ENCODE results near the gene IMMP2L. TPM values are rescaled to one million over a fixed set of nuclear protein-coding genes. Genes with fewer than 3 reads are reported as not detected.

IMMP2L gene
- total RNA-seq, 2 experiments from 2014 or later, result 15.8 to 25.8 TPM

GRCh38 chr7:111499027-111499426 lies 63.3 kb downstream of the IMMP2L start:
- CTCF ChIA-PET, result interaction anchor here (0.6 to 2.0 kb wide), 4 partner anchors 9 to 866 kb away, joined by 3 to 5 read pairs (median 3); no protein-coding TSS in a partner anchor
- H3K4me1 Mint-ChIP-seq, result peaks cover 14% of the 10 kb centered on the region
- no peak overlapping the region for H3K27ac Mint-ChIP-seq
- intact Hi-C loops (cut with DNase I, micrococcal nuclease), result no loop called here
- H3K27me3 Mint-ChIP-seq, result no peaks in the 10 kb centered on the region
- peaks cover 18% of the 10 kb centered on the region for H3K36me3 Mint-ChIP-seq (ENCODE audit: low read depth)
- peaks cover 6% of the 10 kb centered on the region for H3K9me3 Mint-ChIP-seq (ENCODE audit: low read depth)
- H3K4me3 Mint-ChIP-seq, result no peak overlapping the region
- peak; percentile 37 for DNase-seq
- peak; percentile 96 for ATAC-seq
- POLR2A ChIA-PET, result interaction anchor here (0.5 kb wide), 1 partner anchor 27 kb away, joined by 3 read pairs; no protein-coding TSS in a partner anchor

GRCh38 chr7:111498391-111499007 lies 63.8 kb downstream of the IMMP2L start:
- intact Hi-C loops (cut with DNase I, micrococcal nuclease), result no loop called here
- ATAC-seq, result no peak
- ChIA-PET POLR2A (no interaction called here), CTCF (interaction anchor here (0.6 to 2.0 kb wide), 4 partner anchors 9 to 865 kb away, joined by 3 to 5 read pairs (median 3); no protein-coding TSS in a partner anchor)
- Mint-ChIP-seq H3K27ac (no peak overlapping the region), H3K36me3 (ENCODE audit: low read depth) (peaks cover 18% of the 10 kb centered on the region), H3K4me3 (no peak overlapping the region), H3K9me3 (ENCODE audit: low read depth) (peaks cover 6% of the 10 kb centered on the region), H3K27me3 (no peaks in the 10 kb centered on the region), H3K4me1 (peaks cover 14% of the 10 kb centered on the region)
- DNase-seq, result no peak

GRCh38 chr7:111495173-111495810 lies 67.0 kb downstream of the IMMP2L start:
- peaks cover 14% of the 10 kb centered on the region for H3K4me1 Mint-ChIP-seq
- H3K4me3 Mint-ChIP-seq, result no peak overlapping the region
- POLR2A ChIA-PET, result no interaction called here
- CTCF ChIA-PET, result no interaction called here
- H3K27me3 Mint-ChIP-seq, result no peaks in the 10 kb centered on the region
- no peaks in the 10 kb centered on the region for H3K9me3 Mint-ChIP-seq (ENCODE audit: low read depth)
- intact Hi-C loops (cut with DNase I, micrococcal nuclease), result no loop called here
- ATAC-seq, result no peak
- DNase-seq, result no peak
- H3K27ac Mint-ChIP-seq, result no peak overlapping the region
- peaks cover 6% of the 10 kb centered on the region for H3K36me3 Mint-ChIP-seq (ENCODE audit: low read depth)

GRCh38 chr7:111492234-111492633 lies 70.1 kb downstream of the IMMP2L start:
- ATAC-seq (no peak), DNase-seq (no peak)
- H3K4me1 Mint-ChIP-seq, result no peaks in the 10 kb centered on the region
- H3K27me3 Mint-ChIP-seq, result no peaks in the 10 kb centered on the region
- H3K36me3 Mint-ChIP-seq (ENCODE audit: low read depth), result no peaks in the 10 kb centered on the region
- H3K9me3 Mint-ChIP-seq (ENCODE audit: low read depth), result no peaks in the 10 kb centered on the region
- intact Hi-C loops (cut with DNase I, micrococcal nuclease), result no loop called here
- ChIA-PET POLR2A (no interaction called here), CTCF (interaction anchor here (0.7 kb wide), 1 partner anchor 1272 kb away, joined by 3 read pairs; no protein-coding TSS in a partner anchor)
- H3K4me3 Mint-ChIP-seq, result no peak overlapping the region
- H3K27ac Mint-ChIP-seq, result no peak overlapping the region

GRCh38 chr7:111486472-111487142 lies 75.7 kb downstream of the IMMP2L start:
- ChIA-PET POLR2A (no interaction called here), CTCF (no interaction called here)
- peak; percentile 44 for ATAC-seq
- no peak overlapping the region for H3K27ac Mint-ChIP-seq
- no peaks in the 10 kb centered on the region for H3K4me1 Mint-ChIP-seq
- no peaks in the 10 kb centered on the region for H3K9me3 Mint-ChIP-seq (ENCODE audit: low read depth)
- no peak for DNase-seq
- intact Hi-C loops (cut with DNase I, micrococcal nuclease), result loop anchor here (1.0 to 10.0 kb wide), 6 partner anchors 246 to 1643 kb away; partner anchors contain the start of gene LRRN3 (in 2 of the 2)
- H3K36me3 Mint-ChIP-seq (ENCODE audit: low read depth), result peaks cover 5% of the 10 kb centered on the region
- no peak overlapping the region for H3K4me3 Mint-ChIP-seq
- no peaks in the 10 kb centered on the region for H3K27me3 Mint-ChIP-seq

- Mint-ChIP-seq H3K36me3 (ENCODE audit: low read depth) (peaks cover 7% of the 10 kb centered on the region), H3K9me3 (ENCODE audit: low read depth) (no peaks in the 10 kb centered on the region), H3K27ac (no peak overlapping the region), H3K4me1 (no peaks in the 10 kb centered on the region), H3K27me3 (no peaks in the 10 kb centered on the region), H3K4me3 (no peak overlapping the region)
- intact Hi-C loops (cut with DNase I, micrococcal nuclease), result loop anchor here (1.0 to 10.0 kb wide), 6 partner anchors 246 to 1643 kb away; partner anchors contain the start of gene LRRN3 (in 2 of the 2)
- ATAC-seq, result no peak
- CTCF ChIA-PET, result no interaction called here
- DNase-seq, result no peak
- POLR2A ChIA-PET, result no interaction called here
These were observed 76.5 kb downstream of the IMMP2L start for GRCh38 chr7:111485701-111486380.

- POLR2A ChIA-PET, result no interaction called here
These were observed 79.2 kb downstream of the IMMP2L start for GRCh38 chr7:111483078-111483477.

GRCh38 chr7:111477462-111478225 lies 84.6 kb downstream of the IMMP2L start:
- no peak for DNase-seq
- Mint-ChIP-seq H3K4me1 (no peaks in the 10 kb centered on the region), H3K9me3 (ENCODE audit: low read depth) (peaks cover 4% of the 10 kb centered on the region), H3K27me3 (no peaks in the 10 kb centered on the region), H3K4me3 (no peak overlapping the region), H3K27ac (no peak overlapping the region), H3K36me3 (ENCODE audit: low read depth) (peaks cover 19% of the 10 kb centered on the region)
- intact Hi-C loops (cut with DNase I, micrococcal nuclease), result no loop called here
- ChIA-PET CTCF (no interaction called here), POLR2A (no interaction called here)
- no peak for ATAC-seq

More at GRCh38 chr7:111483078-111483477, 79.2 kb downstream of the IMMP2L start:
- Mint-ChIP-seq H3K9me3 (ENCODE audit: low read depth) (peaks cover 2% of the 10 kb centered on the region), H3K36me3 (ENCODE audit: low read depth) (peaks cover 11% of the 10 kb centered on the region), H3K27ac (no peak overlapping the region), H3K4me1 (no peaks in the 10 kb centered on the region), H3K27me3 (no peaks in the 10 kb centered on the region), H3K4me3 (no peak overlapping the region)
- no peak for DNase-seq
- CTCF ChIA-PET, result no interaction called here
- intact Hi-C loops (cut with DNase I, micrococcal nuclease), result loop anchor here (10.0 kb wide), 1 partner anchor 1388 kb away; no protein-coding TSS in a partner anchor
- ATAC-seq, result no peak

- Mint-ChIP-seq H3K4me3 (no peak overlapping the region), H3K36me3 (ENCODE audit: low read depth) (peaks cover 18% of the 10 kb centered on the region), H3K27me3 (no peaks in the 10 kb centered on the region), H3K4me1 (no peaks in the 10 kb centered on the region), H3K9me3 (ENCODE audit: low read depth) (peaks cover 4% of the 10 kb centered on the region), H3K27ac (no peak overlapping the region)
- ChIA-PET CTCF (no interaction called here), POLR2A (no interaction called here)
- DNase-seq, result no peak
- intact Hi-C loops (cut with DNase I, micrococcal nuclease), result no loop called here
- ATAC-seq, result no peak
These were observed 85.6 kb downstream of the IMMP2L start for GRCh38 chr7:111476586-111477293.

GRCh38 chr7:111475959-111476358 lies 86.3 kb downstream of the IMMP2L start:
- Mint-ChIP-seq H3K27ac (no peak overlapping the region), H3K27me3 (no peaks in the 10 kb centered on the region), H3K36me3 (ENCODE audit: low read depth) (peaks cover 18% of the 10 kb centered on the region), H3K9me3 (ENCODE audit: low read depth) (peaks cover 4% of the 10 kb centered on the region), H3K4me1 (no peaks in the 10 kb centered on the region), H3K4me3 (no peak overlapping the region)
- ChIA-PET CTCF (no interaction called here), POLR2A (no interaction called here)
- intact Hi-C loops (cut with DNase I, micrococcal nuclease), result no loop called here
- ATAC-seq (no peak), DNase-seq (no peak)
